ENCODE measurements around the gene ITGB2. TPM values are rescaled to one million over a fixed set of nuclear protein-coding genes. Genes with fewer than 3 reads are reported as not detected.
A peak's percentile ranks its signal among the peaks of the same experiment; 100 is the strongest.

ITGB2 gene
- total RNA-seq, 1 donor from 2014 or later: not detected

DNA sequence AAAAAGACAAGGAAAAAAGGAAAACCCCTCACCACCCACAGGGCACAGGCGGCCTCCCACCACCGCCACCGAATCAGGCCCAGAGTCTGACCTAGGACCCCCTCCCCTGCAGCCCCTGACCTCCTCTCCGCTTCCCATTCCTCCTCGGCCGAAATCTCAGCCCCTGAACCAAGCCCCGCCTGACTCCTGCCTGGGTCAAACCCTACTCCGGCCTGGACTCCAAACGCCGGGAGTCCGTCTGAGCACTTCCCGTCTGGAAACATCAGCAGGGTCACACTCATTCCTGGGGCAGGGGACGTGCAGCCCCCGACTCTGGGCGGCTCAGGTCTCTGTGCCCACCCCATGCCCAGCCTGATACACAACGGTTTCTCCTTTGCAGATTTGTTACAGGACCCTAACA is 76.4 kb downstream of the ITGB2 start:
- H3K27ac ChIP-seq: no peak overlapping the region
- H3K36me3 Mint-ChIP-seq: peaks cover 3% of the 10 kb centered on the region
- H3K27me3 ChIP-seq: no peaks in the 10 kb centered on the region
- peaks cover 13% of the 10 kb centered on the region for H3K4me1 Mint-ChIP-seq
- peak overlapping the region; percentile 77 for H2AFZ ChIP-seq (replicated peaks)
- H3K9ac ChIP-seq: no peak overlapping the region
- TF ChIP-seq, protein P1, sequence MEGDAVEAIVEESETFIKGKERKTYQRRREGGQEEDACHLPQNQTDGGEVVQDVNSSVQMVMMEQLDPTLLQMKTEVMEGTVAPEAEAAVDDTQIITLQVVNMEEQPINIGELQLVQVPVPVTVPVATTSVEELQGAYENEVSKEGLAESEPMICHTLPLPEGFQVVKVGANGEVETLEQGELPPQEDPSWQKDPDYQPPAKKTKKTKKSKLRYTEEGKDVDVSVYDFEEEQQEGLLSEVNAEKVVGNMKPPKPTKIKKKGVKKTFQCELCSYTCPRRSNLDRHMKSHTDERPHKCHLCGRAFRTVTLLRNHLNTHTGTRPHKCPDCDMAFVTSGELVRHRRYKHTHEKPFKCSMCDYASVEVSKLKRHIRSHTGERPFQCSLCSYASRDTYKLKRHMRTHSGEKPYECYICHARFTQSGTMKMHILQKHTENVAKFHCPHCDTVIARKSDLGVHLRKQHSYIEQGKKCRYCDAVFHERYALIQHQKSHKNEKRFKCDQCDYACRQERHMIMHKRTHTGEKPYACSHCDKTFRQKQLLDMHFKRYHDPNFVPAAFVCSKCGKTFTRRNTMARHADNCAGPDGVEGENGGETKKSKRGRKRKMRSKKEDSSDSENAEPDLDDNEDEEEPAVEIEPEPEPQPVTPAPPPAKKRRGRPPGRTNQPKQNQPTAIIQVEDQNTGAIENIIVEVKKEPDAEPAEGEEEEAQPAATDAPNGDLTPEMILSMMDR (IDR thresholded peaks at IDR 0.05): no peak
- TF ChIP-seq EZH2phosphoT487 (IDR thresholded peaks at IDR 0.05): no peak
- no peak for TF ChIP-seq EZH2 (IDR thresholded peaks at IDR 0.05)
- DNase-seq (ENCODE audit: low spot score): peak; percentile 32
- H3K36me3 ChIP-seq: no peaks in the 10 kb centered on the region
- H3F3A ChIP-seq (ENCODE audit: low read depth): peaks cover 25% of the 10 kb centered on the region
- H4K20me1 ChIP-seq (ENCODE audit: low read depth): no peaks in the 10 kb centered on the region
- H3K4me3 Mint-ChIP-seq: no peak overlapping the region
- peak overlapping the region; percentile 58 for H3K4me2 ChIP-seq
- no peaks in the 10 kb centered on the region for H3K79me2 ChIP-seq (ENCODE audit: low read depth)
- no peaks in the 10 kb centered on the region for H3K9me3 ChIP-seq (ENCODE audit: low read depth)
- peaks cover 10% of the 10 kb centered on the region for H3K27me3 Mint-ChIP-seq (ENCODE audit: insufficient read depth, low read depth)
- H3K4me1 ChIP-seq: peaks cover 6% of the 10 kb centered on the region
- H3K9me3 Mint-ChIP-seq: no peaks in the 10 kb centered on the region
- H3K27ac Mint-ChIP-seq: no peak overlapping the region
- no peak overlapping the region for H3K4me3 ChIP-seq

DNA sequence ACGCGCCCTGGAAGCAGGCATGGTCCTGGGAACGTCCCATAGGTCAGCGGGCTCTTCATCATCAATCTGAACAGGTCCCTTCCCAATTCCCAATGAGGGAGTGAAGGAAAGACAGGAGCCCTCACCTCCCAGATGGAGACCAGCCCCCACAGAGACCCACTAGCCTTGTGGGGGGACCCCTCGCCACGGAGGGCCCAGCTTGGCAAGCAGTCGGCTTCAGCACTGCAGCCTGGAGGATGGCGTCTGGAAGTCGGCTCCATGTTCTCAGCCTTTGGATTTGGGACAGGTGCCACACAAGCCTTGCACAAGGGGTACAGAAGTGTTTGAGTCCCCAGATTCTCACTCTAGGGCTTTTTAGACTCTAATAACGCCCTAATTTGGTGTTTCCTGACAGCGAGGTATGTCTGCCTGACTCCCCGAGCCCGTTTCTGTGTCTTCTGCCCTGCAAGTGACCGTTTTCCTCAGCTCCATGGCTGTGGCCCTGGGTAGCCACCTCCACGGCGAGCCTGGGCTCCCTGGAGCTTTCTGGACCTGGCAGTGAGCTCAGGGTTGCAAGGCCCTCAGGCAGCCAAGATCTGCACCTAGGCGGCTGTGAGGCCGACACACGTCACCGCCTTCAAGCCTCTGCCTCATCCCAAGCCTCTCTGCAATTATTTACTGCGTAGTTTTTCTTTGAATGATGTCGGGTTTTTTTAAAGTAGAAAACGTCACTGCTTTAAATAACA is 77.8 kb downstream of the ITGB2 start:
- no peak overlapping the region for H3K4me3 Mint-ChIP-seq
- Histone ChIP-seq H2AFZ (replicated peaks) (no peak overlapping the region), H3K9me3 (ENCODE audit: low read depth) (no peaks in the 10 kb centered on the region), H3K36me3 (no peaks in the 10 kb centered on the region), H3K4me2 (no peak overlapping the region), H3K79me2 (ENCODE audit: low read depth) (no peaks in the 10 kb centered on the region), H3K27me3 (no peaks in the 10 kb centered on the region), H3K4me3 (no peak overlapping the region), H3K4me1 (peaks cover 6% of the 10 kb centered on the region), H4K20me1 (ENCODE audit: low read depth) (no peaks in the 10 kb centered on the region), H3K9ac (no peak overlapping the region), H3K27ac (no peak overlapping the region), H3F3A (ENCODE audit: low read depth) (peaks cover 25% of the 10 kb centered on the region)
- H3K27ac Mint-ChIP-seq: no peak overlapping the region
- no peaks in the 10 kb centered on the region for H3K9me3 Mint-ChIP-seq
- no peaks in the 10 kb centered on the region for H3K36me3 Mint-ChIP-seq
- H3K4me1 Mint-ChIP-seq: peaks cover 15% of the 10 kb centered on the region
- TF ChIP-seq, protein P1 (IDR thresholded peaks at IDR 0.05): no peak
- no peak for TF ChIP-seq EZH2 (IDR thresholded peaks at IDR 0.05)
- TF ChIP-seq EZH2phosphoT487 (IDR thresholded peaks at IDR 0.05): no peak
- no peak for DNase-seq (ENCODE audit: low spot score)
- H3K27me3 Mint-ChIP-seq (ENCODE audit: insufficient read depth, low read depth): peaks cover 12% of the 10 kb centered on the region

DNA sequence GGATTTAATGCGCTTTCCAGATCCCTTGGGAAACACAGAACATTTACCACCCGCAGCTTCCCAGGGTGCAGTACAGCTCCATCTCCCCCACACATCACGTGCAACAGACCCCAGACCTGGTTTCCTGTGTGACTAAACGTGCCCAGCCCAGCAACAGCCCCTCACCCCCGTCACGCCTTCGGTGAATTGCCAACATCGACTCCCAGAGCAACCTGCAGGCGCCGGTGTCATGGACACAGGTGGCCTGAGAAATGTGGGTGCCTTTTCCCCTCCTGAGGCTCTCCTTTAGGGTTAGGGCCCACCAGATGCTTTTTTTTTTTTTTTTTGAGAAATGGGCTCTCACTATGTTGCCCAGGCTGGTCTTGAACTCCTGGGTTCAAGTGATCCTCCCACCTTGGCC is 78.6 kb downstream of the ITGB2 start:
- Histone ChIP-seq H3K4me1 (peaks cover 6% of the 10 kb centered on the region), H3F3A (ENCODE audit: low read depth) (peaks cover 25% of the 10 kb centered on the region), H4K20me1 (ENCODE audit: low read depth) (no peaks in the 10 kb centered on the region), H3K9me3 (ENCODE audit: low read depth) (no peaks in the 10 kb centered on the region), H3K36me3 (no peaks in the 10 kb centered on the region), H3K79me2 (ENCODE audit: low read depth) (no peaks in the 10 kb centered on the region), H3K27me3 (no peaks in the 10 kb centered on the region), H3K4me2 (no peak overlapping the region), H3K9ac (no peak overlapping the region), H3K27ac (no peak overlapping the region), H2AFZ (replicated peaks) (no peak overlapping the region), H3K4me3 (no peak overlapping the region)
- H3K27me3 Mint-ChIP-seq (ENCODE audit: insufficient read depth, low read depth): peaks cover 13% of the 10 kb centered on the region
- no peak for TF ChIP-seq EZH2phosphoT487 (IDR thresholded peaks at IDR 0.05)
- TF ChIP-seq EZH2 (IDR thresholded peaks at IDR 0.05): no peak
- TF ChIP-seq, protein P1 (IDR thresholded peaks at IDR 0.05): no peak
- no peaks in the 10 kb centered on the region for H3K9me3 Mint-ChIP-seq
- no peak for DNase-seq (ENCODE audit: low spot score)
- no peak overlapping the region for H3K27ac Mint-ChIP-seq
- no peak overlapping the region for H3K4me3 Mint-ChIP-seq
- peaks cover 15% of the 10 kb centered on the region for H3K4me1 Mint-ChIP-seq
- H3K36me3 Mint-ChIP-seq: no peaks in the 10 kb centered on the region

Data from neural progenitor cell (in vitro differentiated cells).